PFSK-1 (cell line): Measurements from ENCODE around the gene OSBPL8.

Experiments used
- POLR2AphosphoS5 ChIP-seq: IDR thresholded peaks from 2 replicates; pipeline ENCODE4 v1.6.1; 2012; ENCODE audit warnings: low read depth, mild to moderate bottlenecking, control low read depth, low read length, moderate library complexity
- TAF1 ChIP-seq: IDR thresholded peaks from 2 replicates; pipeline ENCODE4 v1.6.1; 2012; ENCODE audit warnings: low read length, control low read depth, borderline replicate concordance; ENCODE audit not compliant: insufficient read depth
- TF ChIP-seq, protein P1 (sequence below), 2 experiments: IDR thresholded peaks; 2 replicates each; pipeline versions ENCODE4 v1.6.1 to v1.8.0; 2011 to 2012; ENCODE audit warnings: low read depth in 2 of 2, low read length in 2 of 2, control low read depth in 1 of 2, inconsistent platforms in 1 of 2, mild to moderate bottlenecking in 1 of 2, moderate library complexity in 1 of 2; ENCODE audit not compliant: insufficient read depth in 1 of 2

DNA sequence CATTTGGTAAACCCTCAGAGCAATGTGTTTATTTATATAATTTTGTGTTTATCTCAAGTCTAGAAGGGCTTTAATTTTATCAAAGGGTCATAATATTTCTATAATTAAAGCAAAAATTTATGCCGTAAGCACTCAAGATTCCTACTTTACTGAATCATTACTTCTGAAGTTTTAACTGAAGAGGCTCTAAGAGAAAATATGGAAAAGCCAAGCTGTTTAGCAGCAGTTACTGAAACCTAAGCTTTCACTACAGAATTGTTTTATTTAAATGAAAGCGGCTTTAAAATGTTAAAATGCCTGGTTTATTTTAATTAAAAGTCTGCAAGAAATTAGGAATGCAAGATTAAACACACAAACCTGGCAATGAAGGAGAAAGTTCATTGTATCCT is 137.4 kb downstream of the OSBPL8 start:
- TF ChIP-seq TAF1 (no peak), POLR2AphosphoS5 (no peak)
- TF ChIP-seq, protein P1, sequence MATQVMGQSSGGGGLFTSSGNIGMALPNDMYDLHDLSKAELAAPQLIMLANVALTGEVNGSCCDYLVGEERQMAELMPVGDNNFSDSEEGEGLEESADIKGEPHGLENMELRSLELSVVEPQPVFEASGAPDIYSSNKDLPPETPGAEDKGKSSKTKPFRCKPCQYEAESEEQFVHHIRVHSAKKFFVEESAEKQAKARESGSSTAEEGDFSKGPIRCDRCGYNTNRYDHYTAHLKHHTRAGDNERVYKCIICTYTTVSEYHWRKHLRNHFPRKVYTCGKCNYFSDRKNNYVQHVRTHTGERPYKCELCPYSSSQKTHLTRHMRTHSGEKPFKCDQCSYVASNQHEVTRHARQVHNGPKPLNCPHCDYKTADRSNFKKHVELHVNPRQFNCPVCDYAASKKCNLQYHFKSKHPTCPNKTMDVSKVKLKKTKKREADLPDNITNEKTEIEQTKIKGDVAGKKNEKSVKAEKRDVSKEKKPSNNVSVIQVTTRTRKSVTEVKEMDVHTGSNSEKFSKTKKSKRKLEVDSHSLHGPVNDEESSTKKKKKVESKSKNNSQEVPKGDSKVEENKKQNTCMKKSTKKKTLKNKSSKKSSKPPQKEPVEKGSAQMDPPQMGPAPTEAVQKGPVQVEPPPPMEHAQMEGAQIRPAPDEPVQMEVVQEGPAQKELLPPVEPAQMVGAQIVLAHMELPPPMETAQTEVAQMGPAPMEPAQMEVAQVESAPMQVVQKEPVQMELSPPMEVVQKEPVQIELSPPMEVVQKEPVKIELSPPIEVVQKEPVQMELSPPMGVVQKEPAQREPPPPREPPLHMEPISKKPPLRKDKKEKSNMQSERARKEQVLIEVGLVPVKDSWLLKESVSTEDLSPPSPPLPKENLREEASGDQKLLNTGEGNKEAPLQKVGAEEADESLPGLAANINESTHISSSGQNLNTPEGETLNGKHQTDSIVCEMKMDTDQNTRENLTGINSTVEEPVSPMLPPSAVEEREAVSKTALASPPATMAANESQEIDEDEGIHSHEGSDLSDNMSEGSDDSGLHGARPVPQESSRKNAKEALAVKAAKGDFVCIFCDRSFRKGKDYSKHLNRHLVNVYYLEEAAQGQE (IDR thresholded peaks at IDR 0.05; ENCODE audit: insufficient read depth in 1 of 2, low read depth in 2 of 2, low read length in 2 of 2), result no peak
